ENCODE measurements around the gene DHRS7B.

The DHRS7B gene

GRCh38 chr17:21161498-21162393 lies 35.0 kb downstream of the DHRS7B start:
- no peak for DNase-seq

DNA sequence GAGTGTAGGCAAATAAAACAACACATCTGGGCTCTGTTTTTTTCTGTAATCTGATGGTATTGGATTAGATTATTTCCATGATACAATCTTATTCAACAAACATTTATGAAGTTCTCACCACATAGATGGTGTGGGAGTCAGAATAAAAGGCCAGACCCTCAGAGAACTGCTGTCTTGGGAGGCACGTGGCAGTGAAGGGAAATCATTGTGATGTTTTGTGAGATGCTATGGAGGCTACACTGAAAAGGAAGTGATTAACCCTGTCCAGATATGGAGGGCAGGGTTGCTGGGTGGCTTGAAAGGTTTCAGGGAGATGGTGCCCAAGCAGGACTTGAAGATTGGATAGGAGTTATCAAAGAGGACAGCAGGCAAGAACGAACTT lies 35.6 kb downstream of the DHRS7B start:
- no peak for DNase-seq

DNA sequence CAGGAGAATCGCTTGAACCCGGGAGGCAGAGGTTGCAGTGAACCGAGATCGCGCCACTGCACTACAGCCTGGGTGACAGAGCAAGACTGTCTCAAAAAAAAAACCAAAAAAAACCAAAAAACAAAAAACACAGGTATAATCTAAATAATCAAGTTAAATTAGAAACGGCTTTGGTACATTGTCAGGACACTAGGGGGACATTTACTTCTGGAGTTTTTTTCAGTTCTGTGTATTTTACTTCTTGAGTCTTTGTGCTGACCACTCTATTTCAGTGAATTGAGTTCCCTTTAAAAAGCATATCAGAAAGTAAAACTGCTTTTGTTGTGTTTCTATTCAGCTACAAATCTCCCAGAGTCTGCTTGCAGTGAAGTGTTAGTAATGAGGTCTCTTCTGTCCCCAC lies 36.3 kb downstream of the DHRS7B start:
- no peak for DNase-seq

DNA sequence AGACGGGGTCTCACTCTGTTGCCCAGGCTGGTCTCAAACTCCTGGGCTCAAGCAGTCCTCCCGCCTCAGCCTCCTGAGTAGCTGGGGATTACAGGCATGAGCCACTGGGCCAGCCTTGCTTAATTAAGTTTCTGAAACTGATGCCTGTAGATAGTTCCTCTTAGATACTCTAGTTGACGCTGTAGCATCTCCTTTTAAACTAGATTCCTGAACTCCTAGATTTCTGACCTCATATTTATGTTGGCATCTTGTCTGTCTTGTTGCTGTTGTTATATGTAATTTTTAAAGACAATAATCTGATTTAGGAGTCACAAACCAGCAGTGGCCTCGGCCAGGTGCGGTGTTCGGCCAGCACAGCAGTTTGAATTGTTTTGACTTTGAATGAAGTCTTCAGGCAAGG lies 37.5 kb downstream of the DHRS7B start:
- no peak for DNase-seq

- no peak for DNase-seq
Measured at GRCh38 chr17:21164620-21165019, 37.9 kb downstream of the DHRS7B start.

GRCh38 chr17:21165922-21166594 lies 39.3 kb downstream of the DHRS7B start:
- DNase-seq, result no peak

- DNase-seq, result no peak
Measured at GRCh38 chr17:21166595-21167210, 39.9 kb downstream of the DHRS7B start.

DNA sequence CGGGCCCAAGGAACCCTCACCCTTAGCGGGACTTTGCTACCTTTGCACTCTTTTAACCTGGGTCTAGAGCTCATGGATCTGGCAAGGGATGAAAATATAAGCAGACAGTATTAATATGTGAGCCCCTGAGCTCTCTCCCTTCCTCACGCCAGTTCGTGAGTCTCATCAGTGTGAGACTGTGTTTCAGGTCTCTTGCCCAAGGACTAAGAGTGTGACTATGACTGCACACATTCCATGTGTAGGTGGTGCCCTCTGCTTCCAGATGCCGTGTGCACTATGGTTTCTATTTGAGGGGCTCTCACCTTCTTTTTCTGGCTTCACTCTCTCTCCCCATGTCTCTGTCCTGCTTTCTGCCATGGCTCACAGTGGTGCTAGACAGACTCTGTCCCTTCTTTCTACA lies 40.5 kb downstream of the DHRS7B start:
- no peak for DNase-seq

DNA sequence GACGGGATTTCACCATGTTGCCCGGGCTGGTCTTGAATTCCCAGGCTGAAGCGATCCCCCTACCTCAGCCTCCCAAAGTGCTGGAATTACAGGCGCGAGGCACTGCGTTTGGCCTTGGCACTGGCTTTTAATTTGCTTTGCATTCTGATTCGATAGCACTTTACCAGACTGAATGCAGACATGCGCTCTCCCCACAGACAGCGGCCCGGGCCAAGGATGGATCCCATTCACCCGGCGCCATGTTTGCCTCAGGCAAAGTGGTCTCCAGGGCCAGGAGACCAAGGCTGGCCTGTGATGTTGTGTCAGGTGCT lies 41.7 kb downstream of the DHRS7B start:
- DNase-seq, result no peak

DNA sequence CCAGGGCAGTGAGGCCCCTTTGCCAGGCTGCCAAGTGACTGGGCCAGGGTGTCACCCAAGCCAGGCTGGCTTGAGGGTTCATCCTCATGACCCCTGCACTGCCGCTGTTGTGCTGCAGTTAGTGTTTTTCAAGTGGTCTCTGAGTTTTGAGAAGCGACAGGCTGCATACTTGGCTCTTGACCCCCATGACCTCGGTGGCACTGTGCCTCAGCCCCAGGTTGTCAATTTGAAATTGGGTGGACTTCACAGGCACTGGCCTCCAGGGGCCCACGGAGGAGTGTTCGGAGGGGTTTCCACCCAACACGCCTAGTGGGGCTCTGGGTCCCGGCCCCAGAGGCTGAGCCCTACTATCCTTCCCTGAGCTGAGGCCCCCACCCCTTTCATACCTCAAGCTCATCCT lies 42.7 kb downstream of the DHRS7B start:
- no peak for DNase-seq

- no peak for DNase-seq
Measured at GRCh38 chr17:21170809-21171208, 44.0 kb downstream of the DHRS7B start.

- DNase-seq, result no peak
Measured at GRCh38 chr17:21171309-21171922, 44.7 kb downstream of the DHRS7B start.

DNA sequence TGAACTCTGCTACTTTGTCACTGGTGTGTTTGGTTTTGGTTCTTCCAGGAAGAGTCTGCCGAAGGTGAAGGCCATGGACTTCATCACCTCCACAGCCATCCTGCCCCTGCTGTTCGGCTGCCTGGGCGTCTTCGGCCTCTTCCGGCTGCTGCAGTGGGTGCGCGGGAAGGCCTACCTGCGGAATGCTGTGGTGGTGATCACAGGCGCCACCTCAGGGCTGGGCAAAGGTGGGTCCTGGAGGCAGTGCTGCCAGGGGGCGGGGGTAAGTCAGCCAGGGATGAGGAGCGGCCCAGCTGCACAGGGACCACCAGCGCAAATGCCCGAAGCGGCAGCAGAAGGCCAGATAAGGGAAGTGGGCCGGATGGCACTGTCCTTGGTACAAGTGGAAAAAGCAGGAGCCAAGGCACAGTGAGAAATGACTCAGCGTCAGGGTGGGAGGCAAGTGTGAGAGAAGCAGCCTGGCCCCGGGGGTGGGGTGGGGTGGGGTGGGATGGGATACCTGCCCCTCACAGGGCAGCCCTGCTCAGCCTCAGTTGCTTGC lies 45.3 kb downstream of the DHRS7B start:
- DNase-seq, result no peak

DNA sequence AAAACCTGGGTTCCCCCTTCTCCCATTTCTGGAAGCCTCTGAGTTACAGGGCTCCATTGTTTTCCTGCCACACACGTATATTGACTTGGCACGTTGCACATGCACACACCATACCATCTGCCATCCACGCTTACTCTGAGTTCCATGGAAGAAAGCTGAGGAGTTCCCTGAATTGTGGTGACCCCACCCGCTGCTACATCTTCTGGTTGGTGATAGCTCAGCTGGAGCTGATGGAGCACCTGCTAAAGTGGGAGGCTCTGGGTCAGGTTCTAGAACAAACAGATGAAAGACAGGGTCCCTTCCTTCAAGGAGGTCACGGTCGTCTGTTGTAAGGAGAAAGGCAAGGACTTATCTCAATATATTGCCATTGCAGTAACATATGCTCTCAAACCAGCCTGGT lies 46.1 kb downstream of the DHRS7B start:
- no peak for DNase-seq

DNA sequence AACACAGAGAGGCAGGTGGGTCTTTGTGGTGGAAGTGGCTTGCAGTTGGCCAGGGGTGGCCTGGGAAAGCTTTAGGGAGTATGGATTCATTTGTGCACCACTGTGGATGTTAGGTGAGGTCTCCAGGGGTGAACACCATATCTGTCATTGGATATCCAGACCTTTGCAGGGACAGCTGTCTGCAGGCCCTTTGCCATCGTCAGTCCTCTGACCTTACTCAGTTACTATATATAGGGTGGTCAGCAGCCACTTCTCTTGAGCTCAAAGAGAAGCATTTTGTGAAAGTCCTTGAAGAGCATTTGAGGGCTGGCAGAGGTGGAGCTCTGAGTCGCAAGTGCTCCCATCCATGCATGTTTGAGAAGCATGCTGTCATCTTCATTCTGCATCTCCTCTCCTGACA lies 46.8 kb downstream of the DHRS7B start:
- DNase-seq, result no peak

GRCh38 chr17:21174186-21174585 lies 47.4 kb downstream of the DHRS7B start:
- no peak for DNase-seq

- DNase-seq, result no peak
Measured at GRCh38 chr17:21174713-21175112, 47.9 kb downstream of the DHRS7B start.

GRCh38 chr17:21176773-21177395 lies 50.1 kb downstream of the DHRS7B start:
- no peak for DNase-seq

- no peak for DNase-seq
Measured at GRCh38 chr17:21177401-21177800, 50.6 kb downstream of the DHRS7B start.

DNA sequence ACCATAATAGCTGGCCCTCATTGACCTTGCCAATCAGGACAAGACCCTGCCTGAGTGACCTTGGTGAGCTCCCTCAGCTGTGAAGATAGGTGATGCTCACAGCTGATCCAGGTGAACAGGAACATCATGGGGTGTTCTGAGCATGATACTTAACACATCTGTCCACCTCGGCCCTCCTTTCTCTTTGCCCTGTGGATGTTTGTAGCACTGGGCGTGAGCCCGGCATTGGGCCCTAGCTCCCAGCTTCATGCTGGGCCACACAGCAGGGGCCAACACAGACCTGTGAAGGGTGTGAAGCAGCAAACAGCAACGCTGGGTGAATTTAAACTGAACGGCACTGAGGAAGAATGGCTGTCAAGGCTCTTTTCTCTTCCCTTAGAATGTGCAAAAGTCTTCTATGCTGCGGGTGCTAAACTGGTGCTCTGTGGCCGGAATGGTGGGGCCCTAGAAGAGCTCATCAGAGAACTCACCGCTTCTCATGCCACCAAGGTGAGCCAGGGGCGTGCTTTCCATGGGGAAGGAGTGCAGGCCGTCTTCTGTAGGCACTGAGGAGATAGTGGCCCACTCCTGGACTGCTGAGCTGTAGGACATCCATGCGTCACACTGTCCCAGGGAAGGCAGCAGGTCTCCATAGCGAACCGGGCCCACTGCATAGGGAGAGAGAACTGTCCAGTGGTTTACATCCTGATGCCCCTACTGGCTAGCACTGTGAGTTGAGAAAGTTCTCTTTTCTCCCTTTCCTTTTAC lies 51.3 kb downstream of the DHRS7B start:
- DNase-seq, result no peak

DNA sequence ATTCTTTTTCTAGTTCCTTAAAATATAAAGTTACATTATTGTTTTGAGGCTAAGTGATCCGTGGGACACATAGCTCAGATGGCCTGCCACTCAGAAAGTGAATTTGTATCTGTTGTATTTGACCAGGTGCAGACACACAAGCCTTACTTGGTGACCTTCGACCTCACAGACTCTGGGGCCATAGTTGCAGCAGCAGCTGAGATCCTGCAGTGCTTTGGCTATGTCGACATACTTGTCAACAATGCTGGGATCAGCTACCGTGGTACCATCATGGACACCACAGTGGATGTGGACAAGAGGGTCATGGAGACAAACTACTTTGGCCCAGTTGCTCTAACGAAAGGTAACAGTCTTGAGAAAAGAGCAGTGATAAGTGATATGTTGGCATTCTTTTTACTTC lies 56.7 kb downstream of the DHRS7B start:
- no peak for DNase-seq

GRCh38 chr17:21184570-21184969 lies 57.8 kb downstream of the DHRS7B start:
- no peak for DNase-seq
